ENCODE measurements around the gene GNB1L. TPM values are rescaled to one million over a fixed set of nuclear protein-coding genes. Genes with fewer than 3 reads are reported as not detected.

GNB1L gene
- total and polyA plus RNA-seq, 9 of the 15 experiments (the other 6 are each of a cell fraction or from before 2014, with no cell fraction given) = 0.56 to 50.5 (median 10.2) TPM

DNA sequence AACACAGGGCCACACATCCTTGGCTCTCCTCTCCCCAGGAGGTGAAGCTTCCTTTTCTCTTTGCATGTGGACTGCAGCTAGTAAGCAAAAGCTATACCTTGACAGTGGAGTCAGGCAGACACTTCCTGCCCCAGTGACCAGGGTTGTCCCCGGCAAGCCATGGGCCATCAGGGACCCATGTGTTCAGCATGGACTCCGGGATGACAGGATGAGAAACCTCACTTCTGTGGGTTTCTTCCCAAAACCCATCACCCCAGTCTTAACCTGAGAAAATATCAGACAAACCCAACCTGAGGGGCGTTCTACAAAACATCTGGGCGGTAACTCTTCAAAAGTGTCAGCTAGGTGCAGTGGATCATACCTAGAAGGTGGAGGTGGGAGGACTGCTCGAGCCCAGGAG lies 40.2 kb downstream of the GNB1L start (continued):
- TF ChIP-seq, protein P1, sequence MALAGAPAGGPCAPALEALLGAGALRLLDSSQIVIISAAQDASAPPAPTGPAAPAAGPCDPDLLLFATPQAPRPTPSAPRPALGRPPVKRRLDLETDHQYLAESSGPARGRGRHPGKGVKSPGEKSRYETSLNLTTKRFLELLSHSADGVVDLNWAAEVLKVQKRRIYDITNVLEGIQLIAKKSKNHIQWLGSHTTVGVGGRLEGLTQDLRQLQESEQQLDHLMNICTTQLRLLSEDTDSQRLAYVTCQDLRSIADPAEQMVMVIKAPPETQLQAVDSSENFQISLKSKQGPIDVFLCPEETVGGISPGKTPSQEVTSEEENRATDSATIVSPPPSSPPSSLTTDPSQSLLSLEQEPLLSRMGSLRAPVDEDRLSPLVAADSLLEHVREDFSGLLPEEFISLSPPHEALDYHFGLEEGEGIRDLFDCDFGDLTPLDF (CRISPR knock-in tag; IDR thresholded peaks at IDR 0.05) = no peak
- TF ChIP-seq, protein P2, sequence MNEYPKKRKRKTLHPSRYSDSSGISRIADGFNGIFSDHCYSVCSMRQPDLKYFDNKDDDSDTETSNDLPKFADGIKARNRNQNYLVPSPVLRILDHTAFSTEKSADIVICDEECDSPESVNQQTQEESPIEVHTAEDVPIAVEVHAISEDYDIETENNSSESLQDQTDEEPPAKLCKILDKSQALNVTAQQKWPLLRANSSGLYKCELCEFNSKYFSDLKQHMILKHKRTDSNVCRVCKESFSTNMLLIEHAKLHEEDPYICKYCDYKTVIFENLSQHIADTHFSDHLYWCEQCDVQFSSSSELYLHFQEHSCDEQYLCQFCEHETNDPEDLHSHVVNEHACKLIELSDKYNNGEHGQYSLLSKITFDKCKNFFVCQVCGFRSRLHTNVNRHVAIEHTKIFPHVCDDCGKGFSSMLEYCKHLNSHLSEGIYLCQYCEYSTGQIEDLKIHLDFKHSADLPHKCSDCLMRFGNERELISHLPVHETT (CRISPR knock-in tag; conservative IDR thresholded peaks at IDR 0.05 in 1 of 2, IDR thresholded peaks at IDR 0.05 in 1 of 2) = no peak
- no peak for TF ChIP-seq TFAM (CRISPR knock-in tag; conservative IDR thresholded peaks at IDR 0.05)
- TF ChIP-seq TBP (optimal IDR thresholded peaks at IDR 0.05; ENCODE audit: low read depth, low read length) = no peak
- no peak for TF ChIP-seq TCF3 (CRISPR knock-in tag; IDR thresholded peaks at IDR 0.05)
- TF ChIP-seq, protein P3, sequence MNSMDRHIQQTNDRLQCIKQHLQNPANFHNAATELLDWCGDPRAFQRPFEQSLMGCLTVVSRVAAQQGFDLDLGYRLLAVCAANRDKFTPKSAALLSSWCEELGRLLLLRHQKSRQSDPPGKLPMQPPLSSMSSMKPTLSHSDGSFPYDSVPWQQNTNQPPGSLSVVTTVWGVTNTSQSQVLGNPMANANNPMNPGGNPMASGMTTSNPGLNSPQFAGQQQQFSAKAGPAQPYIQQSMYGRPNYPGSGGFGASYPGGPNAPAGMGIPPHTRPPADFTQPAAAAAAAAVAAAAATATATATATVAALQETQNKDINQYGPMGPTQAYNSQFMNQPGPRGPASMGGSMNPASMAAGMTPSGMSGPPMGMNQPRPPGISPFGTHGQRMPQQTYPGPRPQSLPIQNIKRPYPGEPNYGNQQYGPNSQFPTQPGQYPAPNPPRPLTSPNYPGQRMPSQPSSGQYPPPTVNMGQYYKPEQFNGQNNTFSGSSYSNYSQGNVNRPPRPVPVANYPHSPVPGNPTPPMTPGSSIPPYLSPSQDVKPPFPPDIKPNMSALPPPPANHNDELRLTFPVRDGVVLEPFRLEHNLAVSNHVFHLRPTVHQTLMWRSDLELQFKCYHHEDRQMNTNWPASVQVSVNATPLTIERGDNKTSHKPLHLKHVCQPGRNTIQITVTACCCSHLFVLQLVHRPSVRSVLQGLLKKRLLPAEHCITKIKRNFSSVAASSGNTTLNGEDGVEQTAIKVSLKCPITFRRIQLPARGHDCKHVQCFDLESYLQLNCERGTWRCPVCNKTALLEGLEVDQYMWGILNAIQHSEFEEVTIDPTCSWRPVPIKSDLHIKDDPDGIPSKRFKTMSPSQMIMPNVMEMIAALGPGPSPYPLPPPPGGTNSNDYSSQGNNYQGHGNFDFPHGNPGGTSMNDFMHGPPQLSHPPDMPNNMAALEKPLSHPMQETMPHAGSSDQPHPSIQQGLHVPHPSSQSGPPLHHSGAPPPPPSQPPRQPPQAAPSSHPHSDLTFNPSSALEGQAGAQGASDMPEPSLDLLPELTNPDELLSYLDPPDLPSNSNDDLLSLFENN (IDR thresholded peaks at IDR 0.05; ENCODE audit: low read depth in 2 of 2, low read length in 2 of 2) = no peak
- TF ChIP-seq BRF1 (IDR thresholded peaks at IDR 0.05; ENCODE audit: borderline replicate concordance, extremely low read depth, insufficient read length) = no peak
- TF ChIP-seq FOXP1 (CRISPR knock-in tag; IDR thresholded peaks at IDR 0.05) = no peak
- TF ChIP-seq, protein P4, sequence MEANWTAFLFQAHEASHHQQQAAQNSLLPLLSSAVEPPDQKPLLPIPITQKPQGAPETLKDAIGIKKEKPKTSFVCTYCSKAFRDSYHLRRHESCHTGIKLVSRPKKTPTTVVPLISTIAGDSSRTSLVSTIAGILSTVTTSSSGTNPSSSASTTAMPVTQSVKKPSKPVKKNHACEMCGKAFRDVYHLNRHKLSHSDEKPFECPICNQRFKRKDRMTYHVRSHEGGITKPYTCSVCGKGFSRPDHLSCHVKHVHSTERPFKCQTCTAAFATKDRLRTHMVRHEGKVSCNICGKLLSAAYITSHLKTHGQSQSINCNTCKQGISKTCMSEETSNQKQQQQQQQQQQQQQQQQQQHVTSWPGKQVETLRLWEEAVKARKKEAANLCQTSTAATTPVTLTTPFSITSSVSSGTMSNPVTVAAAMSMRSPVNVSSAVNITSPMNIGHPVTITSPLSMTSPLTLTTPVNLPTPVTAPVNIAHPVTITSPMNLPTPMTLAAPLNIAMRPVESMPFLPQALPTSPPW (CRISPR knock-in tag; IDR thresholded peaks at IDR 0.05) = no peak
- 0 out of 2 replicates have a peak, but pooled peaks have one; percentile 54 for TF ChIP-seq ZNF347 (CRISPR knock-in tag; IDR thresholded peaks at IDR 0.05; ENCODE audit: low read depth)
- TF ChIP-seq, protein P5, sequence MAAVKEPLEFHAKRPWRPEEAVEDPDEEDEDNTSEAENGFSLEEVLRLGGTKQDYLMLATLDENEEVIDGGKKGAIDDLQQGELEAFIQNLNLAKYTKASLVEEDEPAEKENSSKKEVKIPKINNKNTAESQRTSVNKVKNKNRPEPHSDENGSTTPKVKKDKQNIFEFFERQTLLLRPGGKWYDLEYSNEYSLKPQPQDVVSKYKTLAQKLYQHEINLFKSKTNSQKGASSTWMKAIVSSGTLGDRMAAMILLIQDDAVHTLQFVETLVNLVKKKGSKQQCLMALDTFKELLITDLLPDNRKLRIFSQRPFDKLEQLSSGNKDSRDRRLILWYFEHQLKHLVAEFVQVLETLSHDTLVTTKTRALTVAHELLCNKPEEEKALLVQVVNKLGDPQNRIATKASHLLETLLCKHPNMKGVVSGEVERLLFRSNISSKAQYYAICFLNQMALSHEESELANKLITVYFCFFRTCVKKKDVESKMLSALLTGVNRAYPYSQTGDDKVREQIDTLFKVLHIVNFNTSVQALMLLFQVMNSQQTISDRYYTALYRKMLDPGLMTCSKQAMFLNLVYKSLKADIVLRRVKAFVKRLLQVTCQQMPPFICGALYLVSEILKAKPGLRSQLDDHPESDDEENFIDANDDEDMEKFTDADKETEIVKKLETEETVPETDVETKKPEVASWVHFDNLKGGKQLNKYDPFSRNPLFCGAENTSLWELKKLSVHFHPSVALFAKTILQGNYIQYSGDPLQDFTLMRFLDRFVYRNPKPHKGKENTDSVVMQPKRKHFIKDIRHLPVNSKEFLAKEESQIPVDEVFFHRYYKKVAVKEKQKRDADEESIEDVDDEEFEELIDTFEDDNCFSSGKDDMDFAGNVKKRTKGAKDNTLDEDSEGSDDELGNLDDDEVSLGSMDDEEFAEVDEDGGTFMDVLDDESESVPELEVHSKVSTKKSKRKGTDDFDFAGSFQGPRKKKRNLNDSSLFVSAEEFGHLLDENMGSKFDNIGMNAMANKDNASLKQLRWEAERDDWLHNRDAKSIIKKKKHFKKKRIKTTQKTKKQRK (IDR thresholded peaks at IDR 0.05; ENCODE audit: borderline replicate concordance, low read depth, low read length) = no peak
- TF ChIP-seq, protein P6, sequence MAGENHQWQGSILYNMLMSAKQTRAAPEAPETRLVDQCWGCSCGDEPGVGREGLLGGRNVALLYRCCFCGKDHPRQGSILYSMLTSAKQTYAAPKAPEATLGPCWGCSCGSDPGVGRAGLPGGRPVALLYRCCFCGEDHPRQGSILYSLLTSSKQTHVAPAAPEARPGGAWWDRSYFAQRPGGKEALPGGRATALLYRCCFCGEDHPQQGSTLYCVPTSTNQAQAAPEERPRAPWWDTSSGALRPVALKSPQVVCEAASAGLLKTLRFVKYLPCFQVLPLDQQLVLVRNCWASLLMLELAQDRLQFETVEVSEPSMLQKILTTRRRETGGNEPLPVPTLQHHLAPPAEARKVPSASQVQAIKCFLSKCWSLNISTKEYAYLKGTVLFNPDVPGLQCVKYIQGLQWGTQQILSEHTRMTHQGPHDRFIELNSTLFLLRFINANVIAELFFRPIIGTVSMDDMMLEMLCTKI (IDR thresholded peaks at IDR 0.05; ENCODE audit: partially characterized antibody) = no peak
- no peak for TF ChIP-seq SMC3 (conservative IDR thresholded peaks at IDR 0.05; ENCODE audit: insufficient read depth, low read depth, low read length)
